Fibroblast of lung (primary cell): ENCODE measurements around the gene SMPDL3B.
A peak's percentile ranks its signal among the peaks of the same experiment; 100 is the strongest.

ENCODE experiments used
- CTCF ChIP-seq, 2 donors: IDR thresholded peaks in 1 of 2; conservative IDR thresholded peaks in 1 of 2; 1 replicate in 1 of 2; 2 replicates in 1 of 2; pipeline ENCODE4 v1.5.1; 2011 to 2012; ENCODE audit warnings: low read length in 2 of 2, control low read depth in 1 of 2, inconsistent platforms in 1 of 2, low read depth in 1 of 2, mild to moderate bottlenecking in 1 of 2
- EZH2 ChIP-seq: IDR thresholded peaks from 2 replicates; pipeline ENCODE4 v1.5.1; 2012; ENCODE audit warnings: low read length, control low read depth, mild to moderate bottlenecking; ENCODE audit errors: missing control alignments

- TF ChIP-seq CTCF (conservative IDR thresholded peaks at IDR 0.05 in 1 of 2, IDR thresholded peaks at IDR 0.05 in 1 of 2; ENCODE audit: low read depth in 1 of 2, low read length in 2 of 2) (peak; percentile 41 to 48), EZH2 (no peak)
These were observed 44.5 kb downstream of the SMPDL3B start for GRCh38 chr1:27979151-27979858.
